Nephron (organoid): ENCODE results near the gene DDOST.

Experiments used
- H3K27ac Mint-ChIP-seq, 3 experiments: 2 replicates each; pipeline ENCODE4 v1.8.0; 2020; ENCODE audit warnings: mixed read lengths in 3 of 3, mild to moderate bottlenecking in 2 of 3, moderate library complexity in 1 of 3
- H3K27me3 Mint-ChIP-seq: 2 replicates; pipeline ENCODE4 v1.8.0; 2021; ENCODE audit warnings: low read depth, mild to moderate bottlenecking, moderate library complexity, mixed read lengths
- H3K36me3 Mint-ChIP-seq: 2 replicates; pipeline ENCODE4 v1.8.0; 2020; ENCODE audit warnings: low read depth, mixed read lengths
- H3K4me1 Mint-ChIP-seq: 2 replicates; pipeline ENCODE4 v1.8.0; 2020; ENCODE audit warnings: mixed read lengths
- H3K4me3 Mint-ChIP-seq, 3 experiments: 2 replicates each; pipeline ENCODE4 v1.8.0; 2020; ENCODE audit warnings: mild to moderate bottlenecking in 3 of 3, mixed read lengths in 3 of 3, moderate library complexity in 2 of 3
- H3K9me3 Mint-ChIP-seq: 2 replicates; pipeline ENCODE4 v1.8.0; 2020; ENCODE audit warnings: mixed read lengths
- TF ChIP-seq, protein P1 (sequence below), 3 experiments: fragments of 200-600 bp; sonication (generic); IDR thresholded peaks; one replicate each; pipeline ENCODE4 v1.5.0; 2021; ENCODE audit warnings: antibody characterized with exemption in 3 of 3; ENCODE audit not compliant: unreplicated experiment in 3 of 3

The DDOST gene

DNA sequence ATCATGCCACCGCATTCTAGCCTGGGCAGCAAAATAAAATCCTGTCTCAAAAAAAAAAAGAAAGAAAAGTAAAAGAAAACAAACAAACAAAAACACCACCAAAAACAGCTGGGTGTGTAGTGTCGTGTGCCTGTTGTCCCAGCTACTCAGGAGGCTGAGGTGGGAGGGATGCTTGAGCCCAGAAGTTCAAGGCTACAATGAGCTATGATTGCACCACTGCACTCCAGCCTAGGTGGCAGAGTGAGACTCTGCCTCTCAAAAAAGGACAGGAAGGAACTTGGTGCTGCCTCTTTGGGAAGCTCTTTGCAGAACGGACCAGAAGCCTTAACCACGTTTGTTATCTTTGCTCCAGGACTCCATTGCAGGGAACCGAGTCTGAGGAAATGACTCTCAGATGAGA lies 45.7 kb upstream of the DDOST start:
- TF ChIP-seq, protein P1, sequence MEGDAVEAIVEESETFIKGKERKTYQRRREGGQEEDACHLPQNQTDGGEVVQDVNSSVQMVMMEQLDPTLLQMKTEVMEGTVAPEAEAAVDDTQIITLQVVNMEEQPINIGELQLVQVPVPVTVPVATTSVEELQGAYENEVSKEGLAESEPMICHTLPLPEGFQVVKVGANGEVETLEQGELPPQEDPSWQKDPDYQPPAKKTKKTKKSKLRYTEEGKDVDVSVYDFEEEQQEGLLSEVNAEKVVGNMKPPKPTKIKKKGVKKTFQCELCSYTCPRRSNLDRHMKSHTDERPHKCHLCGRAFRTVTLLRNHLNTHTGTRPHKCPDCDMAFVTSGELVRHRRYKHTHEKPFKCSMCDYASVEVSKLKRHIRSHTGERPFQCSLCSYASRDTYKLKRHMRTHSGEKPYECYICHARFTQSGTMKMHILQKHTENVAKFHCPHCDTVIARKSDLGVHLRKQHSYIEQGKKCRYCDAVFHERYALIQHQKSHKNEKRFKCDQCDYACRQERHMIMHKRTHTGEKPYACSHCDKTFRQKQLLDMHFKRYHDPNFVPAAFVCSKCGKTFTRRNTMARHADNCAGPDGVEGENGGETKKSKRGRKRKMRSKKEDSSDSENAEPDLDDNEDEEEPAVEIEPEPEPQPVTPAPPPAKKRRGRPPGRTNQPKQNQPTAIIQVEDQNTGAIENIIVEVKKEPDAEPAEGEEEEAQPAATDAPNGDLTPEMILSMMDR (IDR thresholded peaks at IDR 0.05; ENCODE audit: unreplicated experiment in 3 of 3) = no peak
- no peaks in the 10 kb centered on the region for H3K36me3 Mint-ChIP-seq
- no peaks in the 10 kb centered on the region for H3K9me3 Mint-ChIP-seq
- no peak overlapping the region for H3K27ac Mint-ChIP-seq
- H3K4me3 Mint-ChIP-seq = no peak overlapping the region
- peaks cover 3% of the 10 kb centered on the region for H3K27me3 Mint-ChIP-seq
- H3K4me1 Mint-ChIP-seq = peaks cover 12% of the 10 kb centered on the region

DNA sequence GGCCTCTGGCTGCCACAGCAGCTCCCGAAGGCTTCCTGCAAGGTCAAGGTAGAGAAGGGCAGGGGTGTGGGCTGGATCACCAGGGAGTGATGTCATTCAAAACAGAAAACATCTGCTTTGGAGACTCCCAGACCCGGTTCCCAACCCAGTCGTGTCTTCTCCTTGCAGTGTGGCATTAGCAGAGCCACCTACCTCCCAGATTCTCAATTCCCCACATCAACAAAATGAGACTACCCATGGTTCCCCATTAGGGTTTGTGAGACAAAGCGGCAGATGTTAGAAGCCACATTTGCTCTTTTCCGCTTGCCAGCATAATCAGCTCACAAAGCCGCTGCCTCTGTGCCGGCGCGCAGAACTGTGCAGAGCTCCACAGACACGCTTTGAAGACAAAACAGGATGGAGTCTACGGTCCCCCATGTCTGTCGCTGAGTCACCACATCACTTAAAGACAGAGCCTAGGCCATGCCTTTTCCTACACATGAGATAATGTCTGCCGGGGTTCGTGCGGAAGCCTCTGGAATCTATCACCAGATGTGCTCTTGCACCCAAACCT lies 44.1 kb upstream of the DDOST start:
- H3K4me1 Mint-ChIP-seq = peaks cover 7% of the 10 kb centered on the region
- H3K4me3 Mint-ChIP-seq = no peak overlapping the region
- TF ChIP-seq, protein P1 (IDR thresholded peaks at IDR 0.05; ENCODE audit: unreplicated experiment in 3 of 3) = no peak

DNA sequence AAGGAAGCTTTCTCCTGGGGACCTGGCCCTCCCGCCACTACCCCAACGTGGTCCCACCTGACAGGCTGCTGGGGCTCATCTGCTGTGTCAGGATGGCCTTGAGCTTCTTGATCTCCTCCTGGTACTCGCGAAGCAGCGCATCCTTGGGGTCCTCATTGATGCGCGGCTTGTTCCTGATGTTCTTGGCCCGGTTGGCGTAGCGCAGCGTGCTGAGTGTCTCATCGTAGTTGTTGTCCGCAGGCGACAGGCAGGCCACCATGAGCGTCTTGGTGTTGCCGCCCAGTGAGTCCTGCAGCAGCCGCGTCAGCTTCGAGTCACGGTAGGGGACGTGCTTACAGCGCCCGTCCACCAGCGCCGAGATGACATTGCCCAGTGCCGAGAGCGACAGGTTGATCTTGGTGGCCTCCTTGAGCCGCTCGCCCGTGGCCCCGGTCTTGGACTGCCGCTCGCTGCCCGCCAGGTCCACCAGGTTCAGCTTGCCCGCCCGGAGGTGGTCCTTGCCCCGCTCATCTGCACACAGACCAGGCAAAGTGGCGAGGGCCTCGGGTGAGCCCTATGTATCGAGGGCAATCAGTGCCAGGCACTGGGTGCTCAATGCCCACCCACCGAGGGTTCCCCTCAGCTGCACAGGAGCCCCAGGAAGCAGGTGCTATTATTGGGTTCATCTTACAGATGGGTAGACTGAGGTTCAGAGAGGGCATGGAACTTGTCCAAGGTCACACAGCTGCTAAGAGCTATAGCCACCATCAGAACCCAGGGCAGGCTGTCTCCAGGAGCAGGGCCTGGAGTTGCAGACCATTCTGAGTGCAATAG lies 43.4 kb upstream of the DDOST start:
- TF ChIP-seq, protein P1 (IDR thresholded peaks at IDR 0.05; ENCODE audit: unreplicated experiment in 3 of 3) = no peak
- Mint-ChIP-seq H3K4me3 (no peak overlapping the region), H3K36me3 (no peaks in the 10 kb centered on the region), H3K27me3 (no peaks in the 10 kb centered on the region), H3K27ac (no peak overlapping the region), H3K4me1 (peaks cover 8% of the 10 kb centered on the region), H3K9me3 (no peaks in the 10 kb centered on the region)

More for the DNA sequence above, 44.1 kb upstream of the DDOST start:
- Mint-ChIP-seq H3K27me3 (peaks cover 1% of the 10 kb centered on the region), H3K27ac (no peak overlapping the region), H3K9me3 (no peaks in the 10 kb centered on the region), H3K36me3 (no peaks in the 10 kb centered on the region)

DNA sequence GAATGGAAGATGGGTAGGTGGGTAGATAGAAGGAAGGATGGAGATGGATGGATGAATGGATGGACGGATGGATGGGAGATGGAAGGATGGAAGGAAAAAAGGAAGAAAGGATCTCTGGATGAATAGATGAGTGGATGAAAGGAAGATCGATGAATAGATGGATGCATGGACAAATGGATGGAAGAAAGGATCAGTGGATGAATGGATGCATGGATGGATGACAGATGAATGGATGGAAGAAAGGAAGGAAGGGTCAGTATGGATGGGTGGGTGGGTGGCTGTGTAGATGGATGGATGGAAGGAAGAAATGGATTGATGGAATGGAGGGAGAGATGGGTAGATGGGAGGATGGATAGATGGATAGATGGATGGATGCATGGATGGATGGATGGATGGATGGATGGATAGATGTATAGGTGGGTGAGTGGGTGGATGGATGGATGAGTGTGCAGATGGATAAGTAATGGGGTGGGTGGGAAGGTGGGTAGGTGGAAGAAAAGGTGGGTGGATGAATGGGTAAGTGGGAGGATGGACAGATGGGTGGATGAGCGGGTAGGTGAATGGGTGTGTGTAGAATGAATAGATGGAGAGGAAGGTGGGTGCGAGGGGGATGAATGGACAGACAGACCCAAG lies 42.1 kb upstream of the DDOST start:
- Mint-ChIP-seq H3K4me3 (no peak overlapping the region), H3K4me1 (peaks cover 15% of the 10 kb centered on the region), H3K36me3 (no peaks in the 10 kb centered on the region), H3K9me3 (no peaks in the 10 kb centered on the region), H3K27ac (no peak overlapping the region), H3K27me3 (no peaks in the 10 kb centered on the region)
- TF ChIP-seq, protein P1 (IDR thresholded peaks at IDR 0.05; ENCODE audit: unreplicated experiment in 3 of 3) = no peak

DNA sequence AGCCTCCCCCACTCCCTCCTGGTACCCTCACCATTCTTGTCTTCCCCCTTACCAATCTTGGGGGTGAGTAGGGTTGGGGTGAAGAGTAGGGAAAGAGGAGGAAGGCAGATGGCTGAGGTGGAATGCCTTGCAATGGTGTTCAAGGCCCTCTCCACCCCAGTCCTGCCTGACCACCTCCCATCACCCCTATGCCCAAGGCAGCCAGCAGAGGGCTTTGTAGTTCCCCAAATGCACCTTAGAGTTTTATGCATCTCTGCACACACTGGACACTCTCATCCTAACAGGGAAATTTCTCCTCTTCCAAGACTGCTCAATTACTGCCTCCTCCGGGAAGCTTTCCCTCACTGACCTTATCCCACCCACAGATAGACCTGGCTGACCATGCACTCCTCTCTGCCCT lies 41.2 kb upstream of the DDOST start:
- no peak overlapping the region for H3K4me3 Mint-ChIP-seq
- no peaks in the 10 kb centered on the region for H3K9me3 Mint-ChIP-seq
- TF ChIP-seq, protein P1 (IDR thresholded peaks at IDR 0.05; ENCODE audit: unreplicated experiment in 3 of 3) = no peak
- peaks cover 15% of the 10 kb centered on the region for H3K4me1 Mint-ChIP-seq
- H3K27me3 Mint-ChIP-seq = no peaks in the 10 kb centered on the region
- no peaks in the 10 kb centered on the region for H3K36me3 Mint-ChIP-seq
- no peak overlapping the region for H3K27ac Mint-ChIP-seq
